HepG2 (cell line): ENCODE data around the gene PRSS36. TPM values are rescaled to one million over a fixed set of nuclear protein-coding genes. Genes with fewer than 3 reads are reported as not detected.
A peak's percentile ranks its signal among the peaks of the same experiment; 100 is the strongest.

Experiments used
- CENPT ChIP-seq: sonication (generic); formaldehyde crosslinking; IDR thresholded peaks from 2 replicates; pipeline ENCODE4 v1.8.0; 2022; ENCODE audit warnings: low read depth, mild to moderate bottlenecking, moderate library complexity, missing genetic modification reagents
- DNMT1 ChIP-seq: sonication (generic); formaldehyde crosslinking; IDR thresholded peaks from 2 replicates; pipeline ENCODE4 v1.5.1; 2020; ENCODE audit warnings: mild to moderate bottlenecking, missing genetic modification reagents
- ELK4 ChIP-seq: sonication (generic); formaldehyde crosslinking; IDR thresholded peaks from 2 replicates; pipeline ENCODE4 v1.9.0; 2021; ENCODE audit warnings: missing genetic modification reagents, borderline replicate concordance
- HNF1A ChIP-seq, 2 experiments: sonication (generic) in 1 of 2; formaldehyde crosslinking in 1 of 2; IDR thresholded peaks; 2 replicates each; pipeline versions ENCODE4 v1.4.0 to v1.6.1; 2016 to 2020; ENCODE audit warnings: borderline replicate concordance in 1 of 2, low read depth in 1 of 2, mild to moderate bottlenecking in 1 of 2, missing genetic modification reagents in 1 of 2
- KDM4B ChIP-seq: sonication (generic); formaldehyde crosslinking; IDR thresholded peaks from 2 replicates; pipeline ENCODE4 v1.4.0; 2020; ENCODE audit warnings: missing genetic modification reagents
- MEIS1 ChIP-seq: sonication (generic); formaldehyde crosslinking; IDR thresholded peaks from 2 replicates; pipeline ENCODE4 v1.9.0; 2021; ENCODE audit warnings: mild to moderate bottlenecking, missing genetic modification reagents, moderate library complexity, borderline replicate concordance
- NFYB ChIP-seq: sonication (generic); formaldehyde crosslinking; IDR thresholded peaks from 2 replicates; pipeline ENCODE4 v1.4.0; 2020; ENCODE audit warnings: missing genetic modification reagents
- PAX8 ChIP-seq: sonication (generic); formaldehyde crosslinking; IDR thresholded peaks from 2 replicates; pipeline ENCODE4 v1.8.0; 2022; ENCODE audit warnings: mild to moderate bottlenecking, missing genetic modification reagents, borderline replicate concordance
- PRDM15 ChIP-seq: sonication (generic); formaldehyde crosslinking; IDR thresholded peaks from 2 replicates; pipeline ENCODE4 v1.4.0; 2020; ENCODE audit warnings: missing genetic modification reagents
- RCOR2 ChIP-seq: IDR thresholded peaks from 2 replicates; pipeline ENCODE4 v1.6.1; 2016; ENCODE audit warnings: missing biosample characterization, missing genetic modification reagents
- THAP9 ChIP-seq: sonication (generic); formaldehyde crosslinking; IDR thresholded peaks from 2 replicates; pipeline ENCODE4; 2020; ENCODE audit warnings: missing genetic modification reagents, mild to moderate bottlenecking, borderline replicate concordance
- XBP1 ChIP-seq: sonication (generic); formaldehyde crosslinking; IDR thresholded peaks from 2 replicates; pipeline ENCODE4 v1.5.0; 2020; ENCODE audit warnings: missing genetic modification reagents
- ZBTB1 ChIP-seq: sonication (generic); formaldehyde crosslinking; IDR thresholded peaks from 2 replicates; pipeline ENCODE4 v1.4.0; 2020; ENCODE audit warnings: missing genetic modification reagents, borderline replicate concordance
- ZNF441 ChIP-seq: sonication (generic); formaldehyde crosslinking; IDR thresholded peaks from 2 replicates; pipeline ENCODE4 v1.7.0; 2021; ENCODE audit warnings: missing genetic modification reagents, borderline replicate concordance
- ZNF775 ChIP-seq: sonication (generic); formaldehyde crosslinking; IDR thresholded peaks from 2 replicates; pipeline ENCODE4 v1.4.0; 2020; ENCODE audit warnings: missing genetic modification reagents, mild to moderate bottlenecking, moderate library complexity, borderline replicate concordance
- polyA plus RNA-seq, 8 experiments: library from polyadenylated mRNA; depleted of rRNA in 3 of 8; stranded (reverse) in 7 of 8; unstranded in 1 of 8; fragments of >200 nt; fragmentation: Illumina TruSeq in 4 of 8; extraction: Trizol in 4 of 8; gene quantifications; 2 replicates each; pipeline versions ENCODE4 v1.2.1 to v1.2.3, GENCODE V29; 2011 to 2016; ENCODE audit warnings: low read depth in 4 of 8, missing spikeins in 1 of 8, mixed read lengths in 1 of 8; ENCODE audit not compliant: insufficient read depth in 1 of 8
- total RNA-seq, 5 experiments: library from RNA; depleted of rRNA; stranded (reverse); fragments of >200 nt; fragmentation: Illumina TruSeq; extraction: Trizol; gene quantifications; 2 replicates each; pipeline ENCODE4 v1.2.3, GENCODE V29; 2016; ENCODE audit warnings: low read depth in 1 of 5

The PRSS36 gene
- total and polyA plus RNA-seq, 2 of the 13 experiments (the other 11 are each of a cell fraction or from before 2014, with no cell fraction given), result 1.5 to 2.1 TPM

GRCh38 chr16:31108035-31108793, 41.7 kb downstream of the PRSS36 start, which contains the start of gene BCKDK (continued):
- TF ChIP-seq THAP9 (CRISPR knock-in tag) (0 out of 2 replicates have a peak, but pooled peaks have one; percentile 50), ZNF441 (CRISPR knock-in tag) (peak; percentile 40; the same call in 1 of the 2 replicates), KDM4B (CRISPR knock-in tag) (no peak), HNF1A (IDR thresholded peaks at IDR 0.05; ENCODE audit: low read depth) (no peak; the same call in 1 of the 2 replicates), HNF1A (CRISPR knock-in tag; IDR thresholded peaks at IDR 0.05; ENCODE audit: borderline replicate concordance) (0 out of 2 replicates have a peak, but pooled peaks have one; percentile 33), PAX8 (CRISPR knock-in tag) (peak; percentile 81; the same call in 1 of the 2 replicates), CENPT (CRISPR knock-in tag) (0 out of 2 replicates have a peak, but pooled peaks have one; percentile 29), DNMT1 (CRISPR knock-in tag) (peak; percentile 59; the same call in 1 of the 2 replicates), PRDM15 (CRISPR knock-in tag) (peak; percentile 40; the same call in 1 of the 2 replicates), MEIS1 (CRISPR knock-in tag) (no peak), XBP1 (CRISPR knock-in tag) (no peak), ZBTB1 (CRISPR knock-in tag) (no peak), ZNF775 (no peak), NFYB (CRISPR knock-in tag) (peak; percentile 49; the same call in 1 of the 2 replicates), RCOR2 (CRISPR knock-in tag) (no peak), ELK4 (CRISPR knock-in tag) (no peak)
